ENCODE results near the gene ZNF678.

ZNF678 gene

GRCh38 chr1:227723474-227723873 is 160.1 kb downstream of the ZNF678 start:
- DNase-seq (ENCODE audit: low spot score), result no peak

GRCh38 chr1:227725046-227725445 is 161.7 kb downstream of the ZNF678 start:
- DNase-seq (ENCODE audit: low spot score), result no peak

- no peak for DNase-seq (ENCODE audit: low spot score)
Measured at GRCh38 chr1:227726318-227726717, 163.0 kb downstream of the ZNF678 start.
